ENCODE measurements around the gene NTRK3.

NTRK3 gene

DNA sequence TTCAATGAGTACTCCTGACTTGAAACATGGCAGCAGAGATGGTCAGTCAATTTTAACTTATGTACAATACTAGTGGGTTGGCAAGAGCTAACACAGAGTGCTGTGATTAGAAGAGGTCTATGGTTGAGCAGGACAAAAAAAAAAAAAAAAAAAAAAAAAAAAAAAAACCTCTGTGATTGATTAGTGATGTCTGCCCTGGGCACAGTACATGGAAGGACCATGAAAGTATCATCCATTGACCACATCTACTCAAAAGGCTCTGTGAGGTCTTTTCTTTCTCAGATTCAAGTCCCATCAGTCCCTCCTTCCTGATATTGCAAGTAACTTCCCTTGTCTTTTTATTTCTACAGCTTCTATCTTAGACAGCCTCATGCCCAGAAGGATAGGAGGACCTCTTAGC, 59.6 kb downstream of the NTRK3 start:
- no peak overlapping the region for H3K27ac ChIP-seq
- TF ChIP-seq, protein P1, sequence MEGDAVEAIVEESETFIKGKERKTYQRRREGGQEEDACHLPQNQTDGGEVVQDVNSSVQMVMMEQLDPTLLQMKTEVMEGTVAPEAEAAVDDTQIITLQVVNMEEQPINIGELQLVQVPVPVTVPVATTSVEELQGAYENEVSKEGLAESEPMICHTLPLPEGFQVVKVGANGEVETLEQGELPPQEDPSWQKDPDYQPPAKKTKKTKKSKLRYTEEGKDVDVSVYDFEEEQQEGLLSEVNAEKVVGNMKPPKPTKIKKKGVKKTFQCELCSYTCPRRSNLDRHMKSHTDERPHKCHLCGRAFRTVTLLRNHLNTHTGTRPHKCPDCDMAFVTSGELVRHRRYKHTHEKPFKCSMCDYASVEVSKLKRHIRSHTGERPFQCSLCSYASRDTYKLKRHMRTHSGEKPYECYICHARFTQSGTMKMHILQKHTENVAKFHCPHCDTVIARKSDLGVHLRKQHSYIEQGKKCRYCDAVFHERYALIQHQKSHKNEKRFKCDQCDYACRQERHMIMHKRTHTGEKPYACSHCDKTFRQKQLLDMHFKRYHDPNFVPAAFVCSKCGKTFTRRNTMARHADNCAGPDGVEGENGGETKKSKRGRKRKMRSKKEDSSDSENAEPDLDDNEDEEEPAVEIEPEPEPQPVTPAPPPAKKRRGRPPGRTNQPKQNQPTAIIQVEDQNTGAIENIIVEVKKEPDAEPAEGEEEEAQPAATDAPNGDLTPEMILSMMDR (conservative IDR thresholded peaks at IDR 0.05), result no peak

DNA sequence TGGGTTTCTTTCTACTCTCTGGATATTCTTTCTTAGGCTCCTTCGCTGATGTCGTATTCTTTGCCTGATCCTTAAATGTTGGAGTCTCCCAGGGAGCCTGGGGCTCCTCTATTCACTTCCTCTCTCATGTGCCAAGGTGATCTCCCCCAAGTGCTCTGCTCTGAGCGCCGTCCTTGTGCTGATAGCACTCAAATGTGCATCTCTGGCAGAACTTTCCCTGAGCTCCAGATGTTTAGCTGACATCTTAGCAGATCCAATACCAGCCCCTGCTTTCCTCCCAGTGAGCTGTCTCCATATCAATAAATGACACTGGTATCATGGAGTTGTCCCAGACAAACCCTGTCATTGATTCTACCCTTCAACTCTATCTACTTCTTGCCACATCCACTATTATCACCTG, 62.4 kb downstream of the NTRK3 start:
- TF ChIP-seq, protein P1 (conservative IDR thresholded peaks at IDR 0.05), result no peak

DNA sequence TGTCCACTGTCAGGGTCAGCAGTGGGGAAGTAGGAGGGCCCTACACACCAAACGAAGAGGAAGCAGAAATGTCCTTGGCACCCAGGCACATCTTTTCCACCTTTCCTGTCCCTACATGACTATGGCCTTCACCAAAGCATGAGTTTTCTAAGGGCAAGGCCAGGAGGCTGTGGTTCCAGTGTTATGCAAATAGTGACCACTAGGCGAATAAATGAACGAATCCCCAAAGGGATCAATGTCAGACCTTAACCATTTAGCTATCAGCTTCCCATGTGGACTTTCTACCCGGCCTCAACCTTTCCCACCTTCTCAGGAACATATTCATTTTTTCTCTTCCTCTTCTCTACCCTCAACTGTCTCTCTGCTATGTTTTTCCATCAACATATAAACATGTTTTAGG, 63.1 kb downstream of the NTRK3 start:
- TF ChIP-seq, protein P1 (conservative IDR thresholded peaks at IDR 0.05), result no peak
- no peak overlapping the region for H3K27ac ChIP-seq

More for the DNA sequence above, 62.4 kb downstream of the NTRK3 start:
- H3K27ac ChIP-seq, result no peak overlapping the region

DNA sequence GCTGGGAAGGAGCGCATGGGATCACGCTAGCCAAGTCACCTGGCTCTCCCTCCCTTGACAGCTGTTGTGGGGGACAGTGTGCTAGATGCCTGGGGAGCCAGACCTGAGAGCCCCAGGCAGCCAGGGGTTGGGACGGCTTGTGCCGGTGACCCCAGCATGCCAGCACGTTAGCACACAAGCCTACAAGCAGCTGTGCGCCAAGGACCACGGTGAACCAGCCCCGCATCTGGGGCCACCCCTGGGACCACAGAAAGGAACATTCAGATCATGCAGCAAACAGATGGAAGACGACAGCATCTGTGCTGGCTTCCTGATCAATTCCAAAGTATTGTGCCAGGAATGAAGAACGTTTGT, 64.8 kb downstream of the NTRK3 start:
- TF ChIP-seq, protein P1 (conservative IDR thresholded peaks at IDR 0.05), result no peak
- no peak overlapping the region for H3K27ac ChIP-seq

DNA sequence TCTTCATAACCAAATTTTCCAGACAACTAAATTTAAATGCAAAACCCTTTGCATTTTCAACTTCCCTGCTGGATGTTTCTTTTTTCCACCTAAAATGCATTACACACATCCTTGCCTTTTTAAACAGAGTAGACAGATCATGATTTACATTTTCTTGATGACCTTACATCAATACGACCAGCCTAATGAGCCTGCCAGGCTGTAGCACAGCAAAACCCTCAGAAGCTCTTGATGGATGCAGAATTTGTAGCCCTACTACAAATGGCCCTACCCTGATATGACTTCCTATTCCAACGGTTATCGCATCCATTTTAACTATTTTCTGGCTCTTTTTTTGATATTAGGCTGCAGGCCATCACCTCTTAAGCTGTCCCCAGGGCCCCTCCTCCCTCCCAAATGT, 66.3 kb downstream of the NTRK3 start:
- TF ChIP-seq, protein P1 (conservative IDR thresholded peaks at IDR 0.05), result no peak
- H3K27ac ChIP-seq, result no peak overlapping the region

DNA sequence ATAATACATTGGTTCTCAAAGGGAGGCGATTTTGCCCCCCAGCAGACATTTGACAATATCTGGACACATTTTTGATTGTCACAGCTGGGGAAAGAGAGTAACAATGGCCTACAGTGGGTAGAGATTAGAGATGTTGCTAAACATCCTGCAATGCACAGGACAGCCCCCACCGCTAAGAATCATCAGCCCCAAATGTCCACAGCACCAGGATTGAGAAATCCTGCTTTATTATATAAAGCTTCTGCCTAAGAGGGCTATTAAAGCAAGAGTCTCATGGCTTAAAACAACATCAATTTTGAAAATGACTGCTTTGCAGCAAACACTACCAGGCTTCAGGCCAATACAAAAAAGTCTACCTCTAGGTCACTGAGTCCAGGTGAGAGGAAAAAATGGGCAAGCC, 68.2 kb downstream of the NTRK3 start:
- no peak overlapping the region for H3K27ac ChIP-seq
- TF ChIP-seq, protein P1 (conservative IDR thresholded peaks at IDR 0.05), result no peak

DNA sequence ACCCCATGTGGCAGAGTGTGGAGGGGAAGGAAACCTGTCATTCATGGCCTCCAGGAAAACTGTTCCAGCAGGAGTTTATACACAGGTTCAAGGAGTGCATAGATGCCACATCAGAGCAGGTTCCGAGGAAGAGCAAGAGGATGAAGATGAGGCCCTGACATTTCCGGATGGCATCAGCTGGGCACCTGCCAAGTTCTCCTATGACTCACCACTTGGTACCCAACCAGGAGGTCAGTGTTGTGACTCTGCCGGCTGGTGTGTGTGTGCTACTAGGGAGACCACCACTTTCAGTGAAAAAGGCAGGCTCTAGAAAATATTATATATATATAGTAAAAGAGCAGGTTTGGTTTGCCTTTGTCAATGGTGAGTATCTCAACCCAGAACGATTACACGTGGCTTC, 69.3 kb downstream of the NTRK3 start:
- no peak overlapping the region for H3K27ac ChIP-seq
- TF ChIP-seq, protein P1 (conservative IDR thresholded peaks at IDR 0.05), result no peak

DNA sequence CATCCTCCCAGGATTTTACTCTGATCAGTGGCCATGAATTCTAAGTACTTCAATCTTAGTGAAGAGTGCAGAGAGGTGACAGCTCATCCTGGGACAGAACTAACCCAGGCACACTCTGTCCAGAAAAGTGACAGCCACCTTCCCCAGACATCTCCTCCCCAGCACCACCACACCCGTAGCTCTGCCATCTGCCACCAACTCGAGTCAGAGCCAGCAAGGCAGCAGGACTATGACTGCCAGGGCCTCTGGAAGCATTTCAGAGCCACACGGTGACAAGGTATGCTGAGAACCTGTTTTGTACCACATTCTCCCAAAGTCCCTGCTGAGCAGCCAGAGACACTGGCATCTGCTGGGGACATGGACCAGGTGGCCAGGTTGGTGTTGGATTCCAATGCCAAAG, 71.0 kb downstream of the NTRK3 start:
- no peak overlapping the region for H3K27ac ChIP-seq
- TF ChIP-seq, protein P1 (conservative IDR thresholded peaks at IDR 0.05), result no peak

Data from VCaP (cell line).